Activated B cell treated with CpG ODN at 0.5 μM for 24 hours (primary cell): ENCODE data around the gene IGF1R. TPM values are rescaled to one million over a fixed set of nuclear protein-coding genes. Genes with fewer than 3 reads are reported as not detected.

Experiments used
- ATAC-seq: fragments of 200-7000 bp; cut with Tn5 transposase; one replicate; pipeline ENCODE4 v1.10.0; 2021; ENCODE audit warnings: low read depth, mild to moderate bottlenecking, moderate library complexity
- CTCF ChIA-PET: fragments of 350-600 bp; sonication (Branson Sonifier 250); formaldehyde crosslinking; loops from one replicate; lab custom pipeline; 2021; ENCODE audit warnings: antibody characterized with exemption; lab: Charles Lee
- POLR2A ChIA-PET: fragments of 350-600 bp; sonication (Branson Sonifier 250); formaldehyde crosslinking; loops from one replicate; lab custom pipeline; 2021; ENCODE audit warnings: antibody characterized with exemption; lab: Charles Lee
- DNase-seq: peaks from one replicate; pipeline ENCODE4 v3.0.0; 2022
- H3K27ac Mint-ChIP-seq: one replicate; pipeline ENCODE4 v1.8.0; 2020; ENCODE audit warnings: mixed read lengths
- H3K27me3 Mint-ChIP-seq: one replicate; pipeline ENCODE4 v1.8.0; 2021; ENCODE audit warnings: mixed read lengths
- H3K36me3 Mint-ChIP-seq: one replicate; pipeline ENCODE4 v1.8.0; 2021; ENCODE audit warnings: low read depth, mixed read lengths
- H3K4me1 Mint-ChIP-seq: one replicate; pipeline ENCODE4 v1.8.0; 2021; ENCODE audit warnings: mixed read lengths
- H3K4me3 Mint-ChIP-seq: one replicate; pipeline ENCODE4 v1.8.0; 2020; ENCODE audit warnings: mild to moderate bottlenecking, mixed read lengths
- H3K9me3 Mint-ChIP-seq: one replicate; pipeline ENCODE4 v1.8.0; 2020; ENCODE audit warnings: mixed read lengths
- CTCF ChIP-seq: fragments of 200-600 bp; IDR thresholded peaks from one replicate; pipeline ENCODE4 v1.8.0; 2022; ENCODE audit warnings: antibody characterized with exemption, mild to moderate bottlenecking
- intact Hi-C: fragments of 100-400 bp; cut with micrococcal nuclease; formaldehyde crosslinking; loops from one replicate; pipeline ENCODE4 v1.15.1; 2024
- total RNA-seq: library from RNA; stranded (reverse); gene quantifications from 2 replicates; pipeline ENCODE4 v1.2.3, GENCODE V29; 2022

Gene IGF1R
- total RNA-seq, 1 donor from 2014 or later, result 6.7 TPM

- H3K9me3 Mint-ChIP-seq, result no peaks in the 10 kb centered on the region
- CTCF ChIA-PET, result no interaction called here
- no peaks in the 10 kb centered on the region for H3K36me3 Mint-ChIP-seq
- H3K27me3 Mint-ChIP-seq, result no peaks in the 10 kb centered on the region
- no peak overlapping the region for H3K27ac Mint-ChIP-seq
- H3K4me3 Mint-ChIP-seq, result no peak overlapping the region
- no peak for ATAC-seq
- DNase-seq, result no peak
- TF ChIP-seq CTCF, result no peak
- intact Hi-C loops, result loop anchor here (1.0 to 10.0 kb wide), 3 partner anchors 59 to 384 kb away; no protein-coding TSS in a partner anchor
- POLR2A ChIA-PET, result no interaction called here
- no peaks in the 10 kb centered on the region for H3K4me1 Mint-ChIP-seq
Measured at GRCh38 chr15:98903377-98904018, 255.2 kb downstream of the IGF1R start.

- Mint-ChIP-seq H3K4me3 (no peak overlapping the region), H3K4me1 (no peaks in the 10 kb centered on the region), H3K9me3 (no peaks in the 10 kb centered on the region), H3K36me3 (peaks cover 2% of the 10 kb centered on the region), H3K27ac (no peak overlapping the region), H3K27me3 (no peaks in the 10 kb centered on the region)
- intact Hi-C loops, result loop anchor here (1.0 to 10.0 kb wide), 3 partner anchors 60 to 385 kb away; no protein-coding TSS in a partner anchor
- CTCF ChIA-PET, result interaction anchor here (1.6 to 1.8 kb wide), 2 partner anchors 126 to 386 kb away, joined by 4 to 5 read pairs; no protein-coding TSS in a partner anchor
- POLR2A ChIA-PET, result no interaction called here
- DNase-seq (no peak), ATAC-seq (no peak)
- no peak for TF ChIP-seq CTCF
Measured at GRCh38 chr15:98904544-98904943, 256.2 kb downstream of the IGF1R start.

GRCh38 chr15:98905963-98906711 is 257.8 kb downstream of the IGF1R start:
- intact Hi-C loops, result loop anchor here (10.0 kb wide), 1 partner anchor 61 kb away; no protein-coding TSS in a partner anchor
- DNase-seq (no peak), ATAC-seq (no peak)
- ChIA-PET POLR2A (no interaction called here), CTCF (interaction anchor here (0.6 to 1.6 kb wide), 2 partner anchors 127 to 386 kb away, joined by 3 to 5 read pairs; no protein-coding TSS in a partner anchor)
- H3K27me3 Mint-ChIP-seq, result no peaks in the 10 kb centered on the region
- no peak for TF ChIP-seq CTCF
- H3K36me3 Mint-ChIP-seq, result peaks cover 2% of the 10 kb centered on the region
- no peaks in the 10 kb centered on the region for H3K9me3 Mint-ChIP-seq
- no peak overlapping the region for H3K4me3 Mint-ChIP-seq
- H3K4me1 Mint-ChIP-seq, result no peaks in the 10 kb centered on the region
- H3K27ac Mint-ChIP-seq, result no peak overlapping the region

GRCh38 chr15:98906712-98907083 is 258.4 kb downstream of the IGF1R start:
- Mint-ChIP-seq H3K27me3 (no peaks in the 10 kb centered on the region), H3K9me3 (no peaks in the 10 kb centered on the region), H3K4me3 (no peak overlapping the region), H3K27ac (no peak overlapping the region), H3K4me1 (no peaks in the 10 kb centered on the region), H3K36me3 (peaks cover 2% of the 10 kb centered on the region)
- intact Hi-C loops, result loop anchor here (10.0 kb wide), 1 partner anchor 62 kb away; no protein-coding TSS in a partner anchor
- DNase-seq (no peak), ATAC-seq (no peak)
- no peak for TF ChIP-seq CTCF
- CTCF ChIA-PET, result interaction anchor here (0.7 kb wide), 1 partner anchor 25 kb away, joined by 3 read pairs; no protein-coding TSS in a partner anchor
- POLR2A ChIA-PET, result no interaction called here

GRCh38 chr15:98907927-98908471 is 259.7 kb downstream of the IGF1R start:
- ATAC-seq (no peak), DNase-seq (no peak)
- intact Hi-C loops, result loop anchor here (10.0 kb wide), 1 partner anchor 63 kb away; no protein-coding TSS in a partner anchor
- Mint-ChIP-seq H3K36me3 (peaks cover 8% of the 10 kb centered on the region), H3K4me1 (no peaks in the 10 kb centered on the region), H3K27me3 (no peaks in the 10 kb centered on the region), H3K9me3 (no peaks in the 10 kb centered on the region), H3K27ac (no peak overlapping the region), H3K4me3 (no peak overlapping the region)
- ChIA-PET POLR2A (no interaction called here), CTCF (no interaction called here)
- no peak for TF ChIP-seq CTCF
